HCT116 (cell line): ENCODE data around the gene TGM2. TPM values are rescaled to one million over a fixed set of nuclear protein-coding genes. Genes with fewer than 3 reads are reported as not detected.
A peak's percentile ranks its signal among the peaks of the same experiment; 100 is the strongest.

ENCODE experiments used
- ATAC-seq: fragments of 200-7000 bp; cut with Tn5 transposase; 2 replicates; pipeline ENCODE4 v1.9.1; 2020; ENCODE audit warnings: mild to moderate bottlenecking, moderate library complexity
- BruUV-seq: library from RNA; stranded (reverse); fragments of 400-500 nt; replicated peaks from 2 replicates; lab custom pipeline; 2021; lab: Mats Ljungman, UMichigan
- CTCF ChIA-PET: fragments of 300-600 bp; sonication (Branson Sonifier 250); formaldehyde crosslinking; loops from one replicate; lab custom pipeline; 2021; ENCODE audit warnings: antibody characterized with exemption; lab: Charles Lee
- POLR2A ChIA-PET: fragments of 300-600, 350-600 bp; sonication (Branson Sonifier 250); formaldehyde crosslinking; loops from one replicate; lab custom pipeline; 2021; ENCODE audit warnings: antibody characterized with exemption; lab: Charles Lee
- RAD21 ChIA-PET, 2 experiments: fragments of 300-600 bp; sonication (Branson Sonifier 250); formaldehyde crosslinking; loops; one replicate each; lab custom pipeline; 2023; ENCODE audit warnings: low total read pairs in 2 of 2; ENCODE audit not compliant: uncharacterized antibody in 2 of 2, unreplicated experiment in 2 of 2, low non-redundant PET in 1 of 2; lab: Charles Lee
- DNase-seq: peaks from one replicate; pipeline ENCODE4 v3.0.0-alpha.2; 2010; ENCODE audit warnings: low read depth, low spot score
- H2AFZ ChIP-seq: fragments of 200-600 bp; shearing (Covaris generic), sonication (generic); 2 replicates; pipeline ENCODE4 v1.6.1; 2017; ENCODE audit warnings: low read depth, mixed run types, mixed read lengths, antibody characterized with exemption, low read length; ENCODE audit not compliant: poor library complexity, severe bottlenecking
- H3K27ac ChIP-seq: 2 replicates; pipeline ENCODE4 v1.5.1; 2012; ENCODE audit warnings: low read depth, low read length
- H3K27me3 ChIP-seq: fragments of 200-600 bp; sonication (generic); 2 replicates; pipeline ENCODE4 v1.6.1; 2016; ENCODE audit warnings: mixed run types, low read length, mixed read lengths; ENCODE audit not compliant: insufficient read depth
- H3K36me3 ChIP-seq, 2 experiments: fragments of 200-500 bp in 1 of 2; fragments of 200-600 bp in 1 of 2; sonication (Bioruptor generic) in 1 of 2; sonication (generic) in 1 of 2; 2 replicates each; pipeline versions ENCODE4 v1.5.1 to v1.6.1; 2014 to 2016; ENCODE audit warnings: low read length in 2 of 2, inconsistent platforms in 1 of 2, mixed read lengths in 1 of 2, mixed run types in 1 of 2; ENCODE audit not compliant: insufficient read depth in 2 of 2, control insufficient read depth in 1 of 2
- H3K4me1 ChIP-seq, 2 experiments: fragments of 200-600 bp in 1 of 2; sonication (generic) in 1 of 2; 2 replicates each; pipeline versions ENCODE4 v1.5.1 to v1.6.1; 2012 to 2017; ENCODE audit warnings: low read length in 2 of 2, inconsistent platforms in 1 of 2, mild to moderate bottlenecking in 1 of 2, mixed read lengths in 1 of 2, mixed run types in 1 of 2, moderate library complexity in 1 of 2; ENCODE audit not compliant: insufficient read depth in 2 of 2, control insufficient read depth in 1 of 2
- H3K4me2 ChIP-seq: fragments of 200-600 bp; sonication (generic); 2 replicates; pipeline ENCODE4 v1.6.1; 2017; ENCODE audit warnings: mixed run types, low read length, mixed read lengths
- H3K4me3 ChIP-seq, 2 experiments: fragments of 200-600 bp in 1 of 2; sonication (generic) in 1 of 2; replicated peaks in 1 of 2; 2 replicates each; pipeline ENCODE4 v1.5.1; 2011 to 2016; ENCODE audit warnings: low read length in 2 of 2, control low read depth in 1 of 2, low read depth in 1 of 2, mild to moderate bottlenecking in 1 of 2, mixed read lengths in 1 of 2, mixed run types in 1 of 2
- H3K79me2 ChIP-seq: fragments of 200-600 bp; sonication (generic); 2 replicates; pipeline ENCODE4 v1.6.1; 2017; ENCODE audit warnings: mild to moderate bottlenecking, mixed run types, low read length, moderate library complexity, mixed read lengths; ENCODE audit not compliant: insufficient read depth
- H3K9ac ChIP-seq: fragments of 200-600 bp; sonication (generic); 2 replicates; pipeline ENCODE4 v1.6.1; 2016; ENCODE audit warnings: low read length, mixed read lengths
- H3K9me2 ChIP-seq: fragments of 200-600 bp; sonication (generic), shearing (Covaris generic); 2 replicates; pipeline ENCODE4 v1.6.1; 2017; ENCODE audit warnings: mixed run types, mild to moderate bottlenecking, moderate library complexity; ENCODE audit not compliant: insufficient read depth
- H3K9me3 ChIP-seq, 2 experiments: fragments of 200-500 bp in 1 of 2; fragments of 200-600 bp in 1 of 2; sonication (Bioruptor generic) in 1 of 2; sonication (generic) in 1 of 2; 2 replicates each; pipeline ENCODE4 v1.6.1; 2014 to 2017; ENCODE audit warnings: low read length in 2 of 2, mixed read lengths in 2 of 2, inconsistent platforms in 1 of 2, low read depth in 1 of 2, mild to moderate bottlenecking in 1 of 2, mixed run types in 1 of 2, moderate library complexity in 1 of 2; ENCODE audit not compliant: control insufficient read depth in 1 of 2, insufficient read depth in 1 of 2
- H4K20me1 ChIP-seq: fragments of 200-600 bp; sonication (generic), shearing (Covaris generic); 2 replicates; pipeline ENCODE4 v1.6.1; 2017; ENCODE audit warnings: mixed run types, mild to moderate bottlenecking, moderate library complexity; ENCODE audit not compliant: insufficient read depth
- CBX3 ChIP-seq: IDR thresholded peaks from 2 replicates; pipeline ENCODE4 v1.6.1; 2012; ENCODE audit warnings: low read depth
- CEBPB ChIP-seq: IDR thresholded peaks from 2 replicates; pipeline ENCODE4 v1.6.1; 2012; ENCODE audit warnings: low read depth
- CTCF ChIP-seq, 3 experiments: fragments of 200-600 bp in 1 of 3; sonication (generic) in 1 of 3; IDR thresholded peaks in 2 of 3; conservative IDR thresholded peaks in 1 of 3; 2 replicates each; pipeline ENCODE4 v1.5.1; 2012 to 2017; ENCODE audit warnings: low read depth in 2 of 3, low read length in 2 of 3, antibody characterized with exemption in 1 of 3, borderline replicate concordance in 1 of 3, control low read depth in 1 of 3, mild to moderate bottlenecking in 1 of 3, mixed read lengths in 1 of 3, mixed run types in 1 of 3, moderate library complexity in 1 of 3; ENCODE audit not compliant: insufficient read depth in 1 of 3
- ELF1 ChIP-seq: IDR thresholded peaks from 2 replicates; pipeline ENCODE4 v1.6.1; 2012; ENCODE audit warnings: low read depth, borderline replicate concordance
- EZH2 ChIP-seq: fragments of 200-600 bp; sonication (generic); IDR thresholded peaks from 2 replicates; pipeline ENCODE4 v1.6.1; 2017; ENCODE audit warnings: antibody characterized with exemption, mixed run types
- FOSL1 ChIP-seq: IDR thresholded peaks from 2 replicates; pipeline ENCODE4 v1.6.1; 2012; ENCODE audit warnings: low read depth
- POLR2AphosphoS5 ChIP-seq: IDR thresholded peaks from 2 replicates; pipeline ENCODE4 v1.6.1; 2011; ENCODE audit warnings: mild to moderate bottlenecking, low read depth, low read length, moderate library complexity
- RAD21 ChIP-seq: IDR thresholded peaks from 2 replicates; pipeline ENCODE4 v1.6.1; 2012; ENCODE audit warnings: low read depth, mild to moderate bottlenecking
- SIN3A ChIP-seq: IDR thresholded peaks from 2 replicates; pipeline ENCODE4 v1.6.1; 2012; ENCODE audit warnings: low read depth
- SP1 ChIP-seq: IDR thresholded peaks from 2 replicates; pipeline ENCODE4 v1.6.1; 2012; ENCODE audit warnings: low read depth
- SRF ChIP-seq: IDR thresholded peaks from 2 replicates; pipeline ENCODE4 v1.6.1; 2012; ENCODE audit warnings: low read depth
- YY1 ChIP-seq: IDR thresholded peaks from 2 replicates; pipeline ENCODE4 v1.6.1; 2011; ENCODE audit warnings: low read length, low read depth, moderate library complexity, mild to moderate bottlenecking; ENCODE audit not compliant: insufficient replicate concordance; ENCODE audit errors: extremely low read depth
- ZFX ChIP-seq: fragments of 450-650 bp; IDR thresholded peaks from 2 replicates; pipeline ENCODE4 v1.6.1; 2017
- intact Hi-C: fragments of 100-400 bp; cut with micrococcal nuclease; formaldehyde crosslinking; loops from 2 replicates; pipeline ENCODE4 v1.10.0; 2022
- total RNA-seq: library from RNA; stranded (reverse); gene quantifications from one replicate; pipeline ENCODE4 v1.2.1, GENCODE V29; 2021; ENCODE audit not compliant: unreplicated experiment
- TF ChIP-seq, protein P1 (sequence below): IDR thresholded peaks from 2 replicates; pipeline ENCODE4 v1.6.1; 2011; ENCODE audit warnings: mild to moderate bottlenecking, low read length, moderate library complexity; ENCODE audit not compliant: insufficient replicate concordance; ENCODE audit errors: extremely low read depth

TGM2 gene
- total RNA-seq, 1 experiment from 2014 or later = 6.1 TPM

GRCh38 chr20:38201356-38201755 is 36.3 kb upstream of the TGM2 start:
- TF ChIP-seq CTCF (IDR thresholded peaks at IDR 0.05 in 2 of 3, conservative IDR thresholded peaks at IDR 0.05 in 1 of 3; ENCODE audit: borderline replicate concordance in 1 of 3, insufficient read depth in 1 of 3, low read depth in 2 of 3, low read length in 2 of 3) = no peak
- peak; percentile 45; the same call in 1 of the 2 replicates for TF ChIP-seq FOSL1
- no peak for TF ChIP-seq ZFX
- no peak for TF ChIP-seq RAD21
- TF ChIP-seq YY1 = no peak
- no peak for TF ChIP-seq EZH2
- no peak for TF ChIP-seq SRF
- no peak for TF ChIP-seq ELF1
- ATAC-seq (peak; percentile 80), DNase-seq (no peak)
- Histone ChIP-seq H3K36me3 (no peaks in the 10 kb centered on the region), H4K20me1 (no peaks in the 10 kb centered on the region), H3K4me3 (no peak overlapping the region), H3K9me3 (no peaks in the 10 kb centered on the region), H3K27me3 (no peaks in the 10 kb centered on the region), H3K79me2 (no peaks in the 10 kb centered on the region), H2AFZ (no peak overlapping the region), H3K4me2 (peak overlapping the region; percentile 34), H3K9ac (no peak overlapping the region), H3K4me1 (peaks cover 0 to 13% of the 10 kb centered on the region in 2 experiments; a peak in 2 of 4 replicates), H3K27ac (no peak overlapping the region), H3K9me2 (no peaks in the 10 kb centered on the region)
- RAD21 ChIA-PET = no interaction called here
- BruUV-seq = no TSS peak
- intact Hi-C loops = no loop called here
- POLR2A ChIA-PET = interaction anchor here (0.6 kb wide), 1 partner anchor 163 kb away, joined by 3 read pairs; no protein-coding TSS in a partner anchor
- CTCF ChIA-PET = interaction anchor here (4.6 kb wide), 1 partner anchor 20 kb away, joined by 15 read pairs; no protein-coding TSS in a partner anchor

DNA sequence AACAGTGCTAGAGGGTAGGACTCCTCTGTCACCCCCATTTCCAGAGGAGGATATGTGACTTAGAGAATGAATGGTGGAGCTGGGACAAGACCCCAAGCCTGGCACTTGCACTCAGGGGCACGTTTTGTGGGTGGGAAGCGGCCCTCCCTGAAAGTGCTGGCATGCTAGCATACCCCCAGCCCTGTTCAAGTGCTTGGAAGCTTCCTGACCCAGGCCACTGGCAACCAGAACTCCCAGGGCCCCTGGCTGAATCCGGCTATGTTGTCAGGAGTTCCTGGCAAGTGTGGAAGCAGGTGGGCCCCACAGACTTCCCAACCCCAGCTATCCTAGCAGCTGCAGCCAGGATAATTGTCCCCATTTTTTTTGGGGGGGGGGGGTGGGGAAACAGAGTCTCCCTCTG is 35.6 kb upstream of the TGM2 start:
- Histone ChIP-seq H3K4me1 (peaks cover 0 to 13% of the 10 kb centered on the region in 2 experiments; a peak in 2 of 4 replicates), H3K27me3 (no peaks in the 10 kb centered on the region), H3K9me2 (no peaks in the 10 kb centered on the region), H3K9ac (no peak overlapping the region), H2AFZ (no peak overlapping the region), H3K4me2 (no peak overlapping the region; the same call in 1 of the 2 replicates), H3K9me3 (no peaks in the 10 kb centered on the region), H3K79me2 (no peaks in the 10 kb centered on the region), H3K27ac (no peak overlapping the region), H3K4me3 (no peak overlapping the region), H4K20me1 (no peaks in the 10 kb centered on the region), H3K36me3 (no peaks in the 10 kb centered on the region)
- intact Hi-C loops = no loop called here
- RAD21 ChIA-PET = no interaction called here
- ATAC-seq = no peak
- no peak for DNase-seq
- CTCF ChIA-PET = interaction anchor here (4.6 kb wide), 1 partner anchor 21 kb away, joined by 15 read pairs; no protein-coding TSS in a partner anchor
- POLR2A ChIA-PET = interaction anchor here (0.6 kb wide), 1 partner anchor 163 kb away, joined by 3 read pairs; no protein-coding TSS in a partner anchor
- BruUV-seq = no TSS peak
- TF ChIP-seq CEBPB (no peak), CTCF (IDR thresholded peaks at IDR 0.05 in 2 of 3, conservative IDR thresholded peaks at IDR 0.05 in 1 of 3; ENCODE audit: borderline replicate concordance in 1 of 3, insufficient read depth in 1 of 3, low read depth in 2 of 3, low read length in 2 of 3) (no peak), SIN3A (no peak), CBX3 (no peak), SRF (no peak), SP1 (no peak), POLR2AphosphoS5 (no peak)
- TF ChIP-seq, protein P1, sequence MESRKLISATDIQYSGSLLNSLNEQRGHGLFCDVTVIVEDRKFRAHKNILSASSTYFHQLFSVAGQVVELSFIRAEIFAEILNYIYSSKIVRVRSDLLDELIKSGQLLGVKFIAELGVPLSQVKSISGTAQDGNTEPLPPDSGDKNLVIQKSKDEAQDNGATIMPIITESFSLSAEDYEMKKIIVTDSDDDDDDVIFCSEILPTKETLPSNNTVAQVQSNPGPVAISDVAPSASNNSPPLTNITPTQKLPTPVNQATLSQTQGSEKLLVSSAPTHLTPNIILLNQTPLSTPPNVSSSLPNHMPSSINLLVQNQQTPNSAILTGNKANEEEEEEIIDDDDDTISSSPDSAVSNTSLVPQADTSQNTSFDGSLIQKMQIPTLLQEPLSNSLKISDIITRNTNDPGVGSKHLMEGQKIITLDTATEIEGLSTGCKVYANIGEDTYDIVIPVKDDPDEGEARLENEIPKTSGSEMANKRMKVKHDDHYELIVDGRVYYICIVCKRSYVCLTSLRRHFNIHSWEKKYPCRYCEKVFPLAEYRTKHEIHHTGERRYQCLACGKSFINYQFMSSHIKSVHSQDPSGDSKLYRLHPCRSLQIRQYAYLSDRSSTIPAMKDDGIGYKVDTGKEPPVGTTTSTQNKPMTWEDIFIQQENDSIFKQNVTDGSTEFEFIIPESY = no peak
